ENCODE measurements around the gene CD68. TPM values are rescaled to one million over a fixed set of nuclear protein-coding genes. Genes with fewer than 3 reads are reported as not detected.

The CD68 gene
- 0.95 TPM in 1 of 2 replicates, not detected in the other for total RNA-seq (ENCODE audit: low replicate concordance)

- H3K4me2 ChIP-seq, result no peak within 1 kb of the TSS
- DNase-seq (ENCODE audit: low spot score), result no peak
- no peak within 1 kb of the TSS for H3K9ac ChIP-seq
Measured at GRCh38 chr17:7579001-7579833, at the start of gene CD68. Gene CD68 (plus strand): TSS chr17:7579638. CDS start chr17:7579678, 40 bp downstream.

GRCh38 chr17:7530023-7530900 is 49.2 kb upstream of the CD68 start:
- Histone ChIP-seq H3K4me1 (no peaks in the 10 kb centered on the region), H4K20me1 (ENCODE audit: low read depth) (no peaks in the 10 kb centered on the region), H3K36me3 (no peaks in the 10 kb centered on the region), H3K9me3 (ENCODE audit: low read depth) (peaks cover 10% of the 10 kb centered on the region), H3K4me2 (no peak overlapping the region), H3K79me2 (ENCODE audit: low read depth) (no peaks in the 10 kb centered on the region), H3K9ac (no peak overlapping the region), H3F3A (ENCODE audit: low read depth) (no peaks in the 10 kb centered on the region), H3K27ac (no peak overlapping the region), H3K27me3 (no peaks in the 10 kb centered on the region), H3K4me3 (no peak overlapping the region), H2AFZ (replicated peaks) (no peak overlapping the region)
- peaks cover 2% of the 10 kb centered on the region for H3K4me1 Mint-ChIP-seq
- no peak for TF ChIP-seq EZH2phosphoT487 (IDR thresholded peaks at IDR 0.05)
- no peak for TF ChIP-seq EZH2 (IDR thresholded peaks at IDR 0.05)
- TF ChIP-seq CTCF (IDR thresholded peaks at IDR 0.05), result no peak
- no peaks in the 10 kb centered on the region for H3K36me3 Mint-ChIP-seq
- peaks cover 2% of the 10 kb centered on the region for H3K27me3 Mint-ChIP-seq (ENCODE audit: insufficient read depth, low read depth)
- H3K4me3 Mint-ChIP-seq, result no peak overlapping the region
- no peak overlapping the region for H3K27ac Mint-ChIP-seq
- DNase-seq (ENCODE audit: low spot score), result no peak
- H3K9me3 Mint-ChIP-seq, result peaks cover 18% of the 10 kb centered on the region

More at GRCh38 chr17:7579001-7579833, at the start of gene CD68:
- Mint-ChIP-seq H3K27ac (peak within 1 kb of the TSS; percentile 57), H3K27me3 (ENCODE audit: insufficient read depth, low read depth) (peaks cover 19% of the 10 kb centered on the region), H3K4me1 (peaks cover 54% of the 10 kb centered on the region), H3K4me3 (peak within 1 kb of the TSS; percentile 16), H3K36me3 (peaks cover 38% of the 10 kb centered on the region), H3K9me3 (no peaks in the 10 kb centered on the region)
- Histone ChIP-seq H3K4me1 (peaks cover 23% of the 10 kb centered on the region), H4K20me1 (ENCODE audit: low read depth) (peaks cover 51% of the 10 kb centered on the region), H3K36me3 (peaks cover 17% of the 10 kb centered on the region), H3K79me2 (ENCODE audit: low read depth) (peaks cover 44% of the 10 kb centered on the region), H2AFZ (replicated peaks) (no peak within 1 kb of the TSS), H3K27ac (peak within 1 kb of the TSS; percentile 59), H3F3A (ENCODE audit: low read depth) (peaks cover 87% of the 10 kb centered on the region), H3K4me3 (no peak within 1 kb of the TSS), H3K9me3 (ENCODE audit: low read depth) (no peaks in the 10 kb centered on the region), H3K27me3 (no peaks in the 10 kb centered on the region)
- no peak for TF ChIP-seq EZH2phosphoT487 (IDR thresholded peaks at IDR 0.05)

- Mint-ChIP-seq H3K27ac (no peak overlapping the region), H3K27me3 (ENCODE audit: insufficient read depth, low read depth) (peaks cover 6% of the 10 kb centered on the region), H3K9me3 (peaks cover 14% of the 10 kb centered on the region), H3K4me3 (no peak overlapping the region), H3K4me1 (peaks cover 3% of the 10 kb centered on the region), H3K36me3 (no peaks in the 10 kb centered on the region)
- Histone ChIP-seq H4K20me1 (ENCODE audit: low read depth) (no peaks in the 10 kb centered on the region), H3K36me3 (no peaks in the 10 kb centered on the region), H3F3A (ENCODE audit: low read depth) (no peaks in the 10 kb centered on the region), H3K4me3 (no peak overlapping the region), H3K9ac (no peak overlapping the region), H2AFZ (replicated peaks) (no peak overlapping the region), H3K27me3 (peaks cover 7% of the 10 kb centered on the region), H3K79me2 (ENCODE audit: low read depth) (no peaks in the 10 kb centered on the region), H3K4me1 (no peaks in the 10 kb centered on the region), H3K27ac (no peak overlapping the region), H3K4me2 (no peak overlapping the region), H3K9me3 (ENCODE audit: low read depth) (no peaks in the 10 kb centered on the region)
- no peak for TF ChIP-seq EZH2phosphoT487 (IDR thresholded peaks at IDR 0.05)
- no peak for TF ChIP-seq CTCF (IDR thresholded peaks at IDR 0.05)
- no peak for TF ChIP-seq EZH2 (IDR thresholded peaks at IDR 0.05)
- DNase-seq (ENCODE audit: low spot score), result no peak
Measured at GRCh38 chr17:7538050-7538449, 41.4 kb upstream of the CD68 start.
